ENCODE results near the gene MAP2K5.
A peak's percentile ranks its signal among the peaks of the same experiment; 100 is the strongest.

Gene MAP2K5

GRCh38 chr15:67758619-67759300 is 216.3 kb downstream of the MAP2K5 start:
- DNase-seq (ENCODE audit: low read depth in 2 of 2): no peak

GRCh38 chr15:67760901-67761300 is 218.4 kb downstream of the MAP2K5 start:
- DNase-seq (ENCODE audit: low read depth in 2 of 2): no peak

GRCh38 chr15:67761343-67761742 is 218.8 kb downstream of the MAP2K5 start:
- no peak for DNase-seq (ENCODE audit: low read depth in 2 of 2)

GRCh38 chr15:67762610-67763368 is 220.3 kb downstream of the MAP2K5 start:
- DNase-seq (ENCODE audit: low read depth in 2 of 2): peak; percentile 61 to 63

DNA sequence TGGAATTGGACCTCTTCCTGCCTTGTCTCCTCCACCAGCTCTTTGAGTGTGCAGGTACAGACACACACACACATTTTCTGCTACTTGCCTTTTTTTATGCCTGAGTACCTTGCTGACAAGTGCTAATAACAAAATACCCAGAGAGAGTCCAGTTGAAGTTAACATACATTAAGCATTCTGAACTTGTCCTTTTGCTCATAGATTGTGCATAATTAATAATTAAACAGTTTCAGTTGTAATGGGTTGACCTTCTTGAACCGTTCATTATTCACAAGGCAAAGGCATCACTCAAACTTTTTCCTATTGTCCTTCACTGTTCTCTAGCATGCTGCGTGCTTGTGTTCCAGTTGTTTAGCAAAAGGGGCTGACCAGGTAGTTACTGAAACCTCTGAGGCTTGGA is 223.2 kb downstream of the MAP2K5 start:
- DNase-seq (ENCODE audit: low read depth in 2 of 2): no peak

GRCh38 chr15:67766968-67767367 is 224.5 kb downstream of the MAP2K5 start:
- DNase-seq (ENCODE audit: low read depth in 2 of 2): no peak

GRCh38 chr15:67768313-67768977 is 225.9 kb downstream of the MAP2K5 start:
- no peak for DNase-seq (ENCODE audit: low read depth in 2 of 2)

- no peak for DNase-seq (ENCODE audit: low read depth in 2 of 2)
These were observed 227.2 kb downstream of the MAP2K5 start for GRCh38 chr15:67769497-67770357.

DNA sequence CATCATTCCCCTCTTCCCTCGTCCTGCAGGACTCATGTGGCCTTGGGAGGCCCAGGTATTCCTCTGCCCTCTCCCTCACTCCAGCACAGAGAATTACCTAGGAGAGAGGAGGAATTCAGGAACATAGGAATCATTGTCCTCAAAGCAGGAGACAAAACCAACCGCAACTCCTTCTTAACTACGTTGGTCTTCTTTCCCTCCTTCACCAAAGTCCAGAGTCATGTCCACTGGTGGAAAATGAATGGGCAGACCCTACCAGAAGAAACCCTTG is 227.8 kb downstream of the MAP2K5 start:
- DNase-seq (ENCODE audit: low read depth in 2 of 2): no peak

DNA sequence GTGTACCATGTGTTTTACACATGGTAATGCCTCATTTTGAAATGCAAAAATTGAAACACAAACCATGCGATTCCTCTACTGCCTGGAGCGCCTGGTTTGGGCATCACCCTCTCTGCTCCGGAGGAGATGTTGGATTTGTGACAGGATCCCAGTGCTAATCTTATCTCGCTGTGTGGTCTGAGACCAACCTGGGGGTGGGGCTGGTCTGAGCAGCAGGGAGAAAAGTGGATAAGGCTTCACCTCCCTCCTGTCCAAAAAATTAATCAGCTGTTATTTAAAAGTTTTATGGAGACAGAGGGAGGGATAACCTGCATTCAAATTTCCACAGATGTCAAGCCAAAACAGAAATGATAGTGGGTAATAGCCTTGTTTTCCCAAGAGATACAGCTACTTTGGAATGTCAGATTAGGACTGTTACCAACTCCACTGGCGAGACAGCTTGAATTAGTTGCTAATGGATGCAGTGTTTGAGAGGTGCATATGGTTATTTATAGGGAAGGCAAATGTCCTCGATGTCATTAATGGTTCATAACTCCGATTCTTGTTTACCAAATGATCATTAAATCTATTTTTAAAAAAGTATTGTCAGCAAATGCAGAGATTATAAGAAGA is 228.8 kb downstream of the MAP2K5 start:
- DNase-seq (ENCODE audit: low read depth in 2 of 2): no peak

GRCh38 chr15:67774626-67775025 is 232.1 kb downstream of the MAP2K5 start:
- no peak for DNase-seq (ENCODE audit: low read depth in 2 of 2)

DNA sequence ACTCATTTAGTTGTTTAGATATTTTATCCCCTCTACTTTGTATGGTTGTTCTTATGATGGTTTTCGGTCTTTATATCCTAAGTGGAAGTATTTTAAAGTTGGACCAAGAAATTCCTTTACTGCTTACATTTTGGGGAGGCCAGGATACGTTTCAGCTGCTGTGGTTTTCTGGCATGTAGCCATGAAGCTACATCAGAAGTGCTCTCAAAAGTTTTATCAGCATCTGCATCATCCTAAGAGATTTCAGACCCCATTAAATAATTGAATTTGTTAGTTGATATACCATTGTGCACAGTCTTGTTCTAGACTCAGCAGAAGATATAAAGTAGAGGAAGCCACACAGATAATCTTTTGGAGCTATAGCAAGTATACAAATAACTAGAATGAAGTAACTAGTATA is 232.7 kb downstream of the MAP2K5 start:
- no peak for DNase-seq (ENCODE audit: low read depth in 2 of 2)

- no peak for DNase-seq (ENCODE audit: low read depth in 2 of 2)
These were observed 233.5 kb downstream of the MAP2K5 start for GRCh38 chr15:67775998-67776397.

GRCh38 chr15:67776600-67776999 is 234.1 kb downstream of the MAP2K5 start:
- no peak for DNase-seq (ENCODE audit: low read depth in 2 of 2)

DNA sequence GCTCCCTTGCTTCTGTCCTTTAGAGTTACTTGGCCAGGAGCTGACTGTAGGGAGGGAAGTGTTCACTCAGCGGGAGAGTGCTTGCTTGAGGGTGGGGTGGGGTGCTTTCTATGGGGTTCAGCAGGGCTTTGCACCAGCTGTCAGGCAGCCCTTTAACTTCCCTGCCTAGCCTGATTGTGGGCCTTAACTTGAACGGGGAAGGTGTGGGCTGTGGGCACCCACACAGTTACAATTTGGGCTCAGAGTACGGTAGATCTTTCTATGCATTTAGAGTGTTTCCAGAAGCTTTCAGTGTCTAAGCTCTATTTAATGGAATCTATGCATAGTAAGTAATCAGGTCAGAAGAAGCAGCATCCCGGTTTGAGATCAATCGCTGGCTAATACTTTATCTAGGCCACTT is 234.6 kb downstream of the MAP2K5 start:
- DNase-seq (ENCODE audit: low read depth in 2 of 2): no peak

DNA sequence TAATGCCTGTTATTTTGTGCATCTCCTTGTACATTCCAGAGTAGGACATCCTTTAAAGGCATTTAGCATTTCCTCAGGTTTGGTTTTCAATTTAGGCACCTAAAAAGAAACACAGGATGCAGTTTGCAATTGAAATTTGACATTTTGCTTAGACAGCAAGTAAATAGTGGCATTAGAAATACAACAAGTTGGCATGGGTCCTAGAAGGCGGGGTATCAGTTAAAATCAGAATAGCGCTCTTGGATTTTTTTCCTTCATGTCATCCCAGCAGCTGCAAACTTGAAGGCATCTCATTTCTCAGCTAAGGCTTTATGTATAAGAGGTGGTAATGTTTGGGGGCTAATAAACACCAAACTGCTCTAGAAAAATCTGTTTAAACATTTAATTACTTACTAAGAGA is 235.3 kb downstream of the MAP2K5 start:
- no peak for DNase-seq (ENCODE audit: low read depth in 2 of 2)

DNA sequence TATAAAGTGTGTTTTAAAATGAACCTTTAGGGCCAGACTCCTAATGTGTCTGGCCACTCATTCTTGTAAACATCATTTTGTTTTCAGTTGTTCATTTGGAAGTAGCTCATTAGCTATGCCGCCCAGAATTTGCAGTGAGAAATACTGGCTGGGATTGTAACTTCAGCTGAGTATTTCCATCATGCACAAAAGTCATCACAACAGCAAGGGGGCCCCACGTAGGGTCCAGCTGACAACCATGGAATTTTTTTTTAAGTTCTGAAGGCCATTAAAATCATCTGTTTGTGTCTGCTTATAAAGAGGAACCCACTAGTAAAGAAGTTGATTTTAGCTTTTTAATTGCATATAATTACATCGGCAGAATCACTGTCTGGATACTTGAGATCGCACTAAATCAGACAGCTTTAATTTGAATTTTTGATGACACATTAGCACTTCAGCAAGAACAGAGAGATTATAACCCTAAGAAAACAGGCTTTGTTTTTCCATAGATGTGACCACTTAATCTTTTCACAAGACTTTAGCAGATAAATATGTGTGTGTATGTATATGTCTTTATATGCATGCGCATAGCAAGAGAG is 236.6 kb downstream of the MAP2K5 start:
- no peak for DNase-seq (ENCODE audit: low read depth in 2 of 2)

DNA sequence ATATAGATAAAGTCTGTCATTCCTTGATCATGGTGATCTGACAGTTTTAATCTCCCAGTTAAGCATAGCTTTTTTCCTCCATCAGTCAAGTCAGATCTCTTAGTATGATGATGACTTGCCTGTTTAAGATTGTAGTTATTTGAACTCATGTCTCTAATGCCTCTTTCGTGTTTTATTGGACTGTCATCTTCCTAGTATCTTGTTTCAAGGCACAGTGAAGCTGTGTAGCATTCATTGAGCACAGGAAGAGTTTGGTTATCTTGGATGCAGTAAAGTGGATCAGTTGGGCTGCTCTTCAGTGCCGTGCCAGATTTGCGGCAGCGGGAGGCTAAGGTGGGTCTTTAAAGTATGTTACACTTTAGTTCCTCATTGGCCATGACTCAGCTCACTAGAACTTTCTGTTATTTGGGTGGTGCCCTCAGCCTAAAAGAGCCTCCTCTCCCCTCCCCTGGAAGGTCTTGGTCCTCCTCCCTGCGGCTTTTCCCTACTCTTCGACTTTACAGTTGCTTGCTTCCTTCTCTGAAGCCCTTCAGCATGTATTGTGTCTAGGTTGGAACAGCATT is 237.1 kb downstream of the MAP2K5 start:
- no peak for DNase-seq (ENCODE audit: low read depth in 2 of 2)

- no peak for DNase-seq (ENCODE audit: low read depth in 2 of 2)
These were observed 238.6 kb downstream of the MAP2K5 start for GRCh38 chr15:67781061-67781460.

DNA sequence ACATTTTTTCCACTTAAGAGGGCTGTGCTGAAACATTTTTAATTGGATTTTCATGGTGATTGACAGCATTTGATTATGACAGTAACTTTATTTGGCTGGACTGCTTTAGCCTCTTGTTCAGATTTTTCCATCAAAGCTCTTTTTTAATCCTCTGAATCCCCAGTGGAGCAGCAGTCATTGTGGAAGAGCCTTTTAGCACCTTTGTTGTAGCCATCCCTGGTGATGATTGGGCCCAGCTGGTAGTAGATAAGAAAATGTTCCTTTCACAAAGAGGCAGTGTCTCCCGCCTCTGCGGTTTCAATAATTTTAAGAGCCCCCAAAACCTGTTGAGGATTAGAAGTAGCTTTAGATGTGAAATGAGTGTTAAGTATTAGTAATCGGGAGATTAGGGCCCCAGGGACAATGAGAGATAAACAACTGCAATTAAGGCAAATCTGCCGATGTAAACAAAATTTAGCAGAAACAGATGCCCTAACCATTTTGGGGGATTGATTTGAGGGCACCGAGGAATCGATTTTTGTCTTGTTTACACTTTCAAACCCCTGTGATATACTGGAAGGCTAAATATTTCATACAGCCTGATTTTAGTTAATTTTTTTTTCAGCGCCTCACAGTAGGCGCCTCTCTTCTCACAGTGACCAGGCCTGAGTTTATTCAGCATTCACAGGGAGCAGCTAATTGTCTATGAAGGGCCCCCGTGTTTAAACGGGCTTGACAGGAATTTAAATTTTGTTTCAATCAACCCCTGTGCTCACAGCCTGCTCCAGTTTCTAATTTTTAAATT is 239.6 kb downstream of the MAP2K5 start:
- DNase-seq (ENCODE audit: low read depth in 2 of 2): no peak

- no peak for DNase-seq (ENCODE audit: low read depth in 2 of 2)
These were observed 240.1 kb downstream of the MAP2K5 start for GRCh38 chr15:67782691-67782991.

Measured in stimulated activated CD8-positive, alpha-beta memory T cell treated with anti-CD3 and anti-CD28 coated beads, Interleukin-15, amount 100 ng/mL, for 48 hours (primary cell).